ENCODE measurements around the gene MYPN.

DNA sequence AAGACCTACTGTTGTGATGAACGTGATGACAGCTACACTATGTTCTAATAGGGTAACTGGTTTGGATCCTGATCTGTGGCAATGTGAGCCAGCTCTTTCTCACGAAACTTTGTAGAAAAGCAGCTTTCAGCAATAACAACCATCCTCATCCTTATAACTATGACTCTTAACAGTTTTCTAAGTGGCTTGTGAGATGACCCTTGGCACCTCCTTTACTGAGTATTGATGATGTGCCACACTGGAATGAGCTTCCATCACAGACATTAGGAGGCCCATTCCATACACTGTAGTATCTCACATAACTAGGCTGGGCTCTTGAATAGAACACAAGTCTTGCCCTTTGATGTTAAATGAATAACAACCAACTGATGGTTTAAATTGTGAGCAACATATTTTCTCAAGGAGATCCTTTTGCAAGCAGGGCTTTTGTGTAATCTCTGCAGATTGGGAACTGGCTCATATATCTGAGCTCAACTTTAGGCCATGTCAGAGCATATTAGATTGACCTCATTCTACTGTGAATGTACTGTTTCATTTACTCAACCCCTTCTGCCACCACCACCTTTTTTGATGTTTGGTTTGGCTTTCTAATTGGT lies 46.4 kb downstream of the MYPN start:
- TF ChIP-seq, protein P1, sequence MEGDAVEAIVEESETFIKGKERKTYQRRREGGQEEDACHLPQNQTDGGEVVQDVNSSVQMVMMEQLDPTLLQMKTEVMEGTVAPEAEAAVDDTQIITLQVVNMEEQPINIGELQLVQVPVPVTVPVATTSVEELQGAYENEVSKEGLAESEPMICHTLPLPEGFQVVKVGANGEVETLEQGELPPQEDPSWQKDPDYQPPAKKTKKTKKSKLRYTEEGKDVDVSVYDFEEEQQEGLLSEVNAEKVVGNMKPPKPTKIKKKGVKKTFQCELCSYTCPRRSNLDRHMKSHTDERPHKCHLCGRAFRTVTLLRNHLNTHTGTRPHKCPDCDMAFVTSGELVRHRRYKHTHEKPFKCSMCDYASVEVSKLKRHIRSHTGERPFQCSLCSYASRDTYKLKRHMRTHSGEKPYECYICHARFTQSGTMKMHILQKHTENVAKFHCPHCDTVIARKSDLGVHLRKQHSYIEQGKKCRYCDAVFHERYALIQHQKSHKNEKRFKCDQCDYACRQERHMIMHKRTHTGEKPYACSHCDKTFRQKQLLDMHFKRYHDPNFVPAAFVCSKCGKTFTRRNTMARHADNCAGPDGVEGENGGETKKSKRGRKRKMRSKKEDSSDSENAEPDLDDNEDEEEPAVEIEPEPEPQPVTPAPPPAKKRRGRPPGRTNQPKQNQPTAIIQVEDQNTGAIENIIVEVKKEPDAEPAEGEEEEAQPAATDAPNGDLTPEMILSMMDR (tag by site-specific recombination; IDR thresholded peaks at IDR 0.05) = no peak
- TF ChIP-seq, protein P2, sequence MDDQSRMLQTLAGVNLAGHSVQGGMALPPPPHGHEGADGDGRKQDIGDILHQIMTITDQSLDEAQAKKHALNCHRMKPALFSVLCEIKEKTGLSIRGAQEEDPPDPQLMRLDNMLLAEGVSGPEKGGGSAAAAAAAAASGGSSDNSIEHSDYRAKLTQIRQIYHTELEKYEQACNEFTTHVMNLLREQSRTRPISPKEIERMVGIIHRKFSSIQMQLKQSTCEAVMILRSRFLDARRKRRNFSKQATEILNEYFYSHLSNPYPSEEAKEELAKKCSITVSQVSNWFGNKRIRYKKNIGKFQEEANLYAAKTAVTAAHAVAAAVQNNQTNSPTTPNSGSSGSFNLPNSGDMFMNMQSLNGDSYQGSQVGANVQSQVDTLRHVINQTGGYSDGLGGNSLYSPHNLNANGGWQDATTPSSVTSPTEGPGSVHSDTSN (CRISPR knock-in tag; IDR thresholded peaks at IDR 0.05) = no peak
- no peak for TF ChIP-seq ZNF302 (tag by site-specific recombination; IDR thresholded peaks at IDR 0.05; ENCODE audit: low read depth)
